ENCODE results near the gene CNTN3.

GRCh38 chr3:74643636-74644035, 29.2 kb upstream of the CNTN3 start:
- no peak for TF ChIP-seq CTCF (conservative IDR thresholded peaks at IDR 0.05; ENCODE audit: low read depth, low read length)
- no peak for TF ChIP-seq EZH2 (IDR thresholded peaks at IDR 0.05; ENCODE audit: low read length, unreplicated experiment)

Data from PC-3 (cell line).